ENCODE data around the gene ATG10. TPM values are rescaled to one million over a fixed set of nuclear protein-coding genes. Genes with fewer than 3 reads are reported as not detected.

Gene ATG10
- total and polyA plus RNA-seq, 2 of the 8 experiments (the other 6 are each of a cell fraction or from before 2014, with no cell fraction given): 3.7 to 8.8 TPM

- no peak overlapping the region for H4K91ac ChIP-seq (replicated peaks; ENCODE audit: insufficient read length, low read length)
- H2BK120ac ChIP-seq (replicated peaks; ENCODE audit: low read depth, low read length): no peak overlapping the region
- POLR2A ChIA-PET (ENCODE audit: partially characterized antibody): interaction anchor here (0.9 kb wide), 1 partner anchor 24 kb away, joined by 3 read pairs; no protein-coding TSS in a partner anchor
- no peak overlapping the region for H3K9ac ChIP-seq (replicated peaks in 1 of 4; ENCODE audit: extremely low read depth in 1 of 4, low read depth in 3 of 4, low read length in 3 of 4)
- no peak overlapping the region for H3K27ac ChIP-seq (ENCODE audit: low read depth, low read length)
- H3K14ac ChIP-seq (ENCODE audit: insufficient read length): no peak overlapping the region
- no peaks in the 10 kb centered on the region for H3K79me2 ChIP-seq (ENCODE audit: control insufficient read depth in 1 of 2, insufficient read depth in 2 of 2, low read length in 2 of 2)
- H3K4me3 ChIP-seq (ENCODE audit: extremely low read depth in 1 of 4, insufficient read depth in 2 of 4, low read depth in 3 of 4, low read length in 4 of 4): no peak overlapping the region
- H2BK12ac ChIP-seq (ENCODE audit: low read depth, low read length): no peak overlapping the region
- H3K36me3 ChIP-seq (ENCODE audit: control insufficient read depth in 2 of 4, insufficient read depth in 4 of 4, low read length in 3 of 4): no peaks in the 10 kb centered on the region
- FAIRE-seq (no peak), DNase-seq (ENCODE audit: low read depth in 1 of 2, low spot score in 2 of 2) (no peak)
- no peaks in the 10 kb centered on the region for H4K20me1 ChIP-seq (replicated peaks in 1 of 2; ENCODE audit: control insufficient read depth in 1 of 2, insufficient read depth in 2 of 2, low read length in 2 of 2)
- H3K4me1 ChIP-seq (replicated peaks in 1 of 4; ENCODE audit: control insufficient read depth in 3 of 4, insufficient read depth in 4 of 4, low read length in 3 of 4): peaks cover 0 to 7% (median 0%) of the 10 kb centered on the region in 4 experiments; a peak in 2 of 7 replicates
- WGBS, 2 experiments (ENCODE audit: extremely low coverage in 1 of 2, insufficient coverage in 1 of 2, insufficient read length in 1 of 2, insufficient replicate concordance in 2 of 2, low coverage in 1 of 2, low lambda C conversion rate in 2 of 2, missing lambda C conversion rate in 1 of 2): 82% methylated on average over 3 of the region's 3 CpGs; no CpG with 5 or more reads in 1 of the 2 experiments
- no peak overlapping the region for H2AFZ ChIP-seq (ENCODE audit: low read length)
- no peak overlapping the region for H3K18ac ChIP-seq (ENCODE audit: extremely low read depth, low read length)
- no peaks in the 10 kb centered on the region for H3K79me1 ChIP-seq (ENCODE audit: low read depth, low read length)
- no peak overlapping the region for H3K4ac ChIP-seq (replicated peaks; ENCODE audit: insufficient read length, low read depth, low read length)
- no peaks in the 10 kb centered on the region for H3K27me3 ChIP-seq (replicated peaks in 1 of 4; ENCODE audit: control insufficient read depth in 3 of 4, extremely low read depth in 1 of 4, insufficient read depth in 3 of 4, low read length in 3 of 4)
- no peak overlapping the region for H4K5ac ChIP-seq (ENCODE audit: insufficient read length, low read depth, low read length)
- no peak overlapping the region for H3K23ac ChIP-seq (ENCODE audit: insufficient read length)
- H3K23me2 ChIP-seq (ENCODE audit: low read depth, low read length): no peaks in the 10 kb centered on the region
- H2BK20ac ChIP-seq (ENCODE audit: low read length): no peak overlapping the region
- no peak overlapping the region for H3K4me2 ChIP-seq (ENCODE audit: insufficient read depth in 1 of 2, low read depth in 2 of 2, low read length in 2 of 2)
- H4K8ac ChIP-seq (ENCODE audit: extremely low read depth, insufficient read depth, low read length): no peak overlapping the region
- H2BK15ac ChIP-seq (ENCODE audit: low read length): no peak overlapping the region
- no peaks in the 10 kb centered on the region; a peak in 1 of 4 replicates for H3K9me3 ChIP-seq (ENCODE audit: insufficient read depth in 2 of 2, low read depth in 1 of 2, low read length in 1 of 2)
- H2AK5ac ChIP-seq (ENCODE audit: low read depth, low read length): no peak overlapping the region
- no peak overlapping the region for H2BK5ac ChIP-seq (ENCODE audit: low read depth, low read length)
- CTCF ChIA-PET (ENCODE audit: partially characterized antibody): interaction anchor here (0.6 to 1.6 kb wide), 3 partner anchors 9 to 234 kb away, joined by 3 to 4 read pairs (median 3); no protein-coding TSS in a partner anchor
- H3K56ac ChIP-seq (replicated peaks; ENCODE audit: insufficient read length, low read depth, low read length): no peak overlapping the region
- TF ChIP-seq RAD21 (IDR thresholded peaks at IDR 0.05 in 1 of 2, conservative IDR thresholded peaks at IDR 0.05 in 1 of 2; ENCODE audit: low read depth in 2 of 2, low read length in 2 of 2): no peak
- TF ChIP-seq USF2 (IDR thresholded peaks at IDR 0.05; ENCODE audit: low read length): no peak
- TF ChIP-seq CBX5 (IDR thresholded peaks at IDR 0.05; ENCODE audit: low read depth, low read length): no peak
- TF ChIP-seq CREB1 (IDR thresholded peaks at IDR 0.05): no peak
- TF ChIP-seq NANOG (IDR thresholded peaks at IDR 0.05; ENCODE audit: insufficient read depth, low read depth, low read length, poor library complexity, severe bottlenecking): no peak
- TF ChIP-seq RBBP5 (IDR thresholded peaks at IDR 0.05; ENCODE audit: borderline replicate concordance, low read depth, low read length): no peak
- TF ChIP-seq CBX8 (IDR thresholded peaks at IDR 0.05; ENCODE audit: borderline replicate concordance, low read depth, low read length): no peak
- no peak for TF ChIP-seq PHF8 (conservative IDR thresholded peaks at IDR 0.05; ENCODE audit: low read depth, low read length)
- TF ChIP-seq CEBPB (IDR thresholded peaks at IDR 0.05; ENCODE audit: low read depth, low read length): no peak
- TF ChIP-seq TBP (IDR thresholded peaks at IDR 0.05; ENCODE audit: low read depth, low read length): no peak
- TF ChIP-seq KDM4A (IDR thresholded peaks at IDR 0.05; ENCODE audit: low read depth, low read length, severe bottlenecking): no peak
Measured at GRCh38 chr5:82054004-82054710, 82.3 kb downstream of the ATG10 start.

Data from H1 (cell line).